Mesenchymal stem cell (in vitro differentiated cells and primary cell): ENCODE data around the gene LIN54.

Experiments used
- DNase-seq: peaks from one replicate; pipeline ENCODE4 v3.0.0-alpha.2; 2013
- H2AFZ ChIP-seq: one replicate; pipeline ENCODE4 v1.6.1; 2013; ENCODE audit warnings: low read depth, mild to moderate bottlenecking, control low read depth, inconsistent platforms, low read length, moderate library complexity
- H2AK5ac ChIP-seq: 2 replicates; pipeline ENCODE4 v1.6.1; 2013; ENCODE audit warnings: low read length, moderate library complexity, mild to moderate bottlenecking, inconsistent platforms; ENCODE audit not compliant: severe bottlenecking
- H2BK120ac ChIP-seq: one replicate; pipeline ENCODE4 v1.6.1; 2013; ENCODE audit warnings: low read depth, mild to moderate bottlenecking, inconsistent platforms, low read length, moderate library complexity
- H2BK12ac ChIP-seq, 2 experiments: one replicate each; pipeline ENCODE4 v1.6.1; 2013; ENCODE audit warnings: inconsistent platforms in 2 of 2, low read length in 2 of 2, mild to moderate bottlenecking in 2 of 2, moderate library complexity in 2 of 2, control low read depth in 1 of 2
- H2BK15ac ChIP-seq: one replicate; pipeline ENCODE4 v1.6.1; 2013; ENCODE audit warnings: mild to moderate bottlenecking, low read depth, inconsistent platforms; ENCODE audit not compliant: poor library complexity, severe bottlenecking
- H2BK5ac ChIP-seq: 2 replicates; pipeline ENCODE4 v1.6.1; 2013; ENCODE audit warnings: low read depth, mild to moderate bottlenecking, low read length, control low read depth, inconsistent platforms; ENCODE audit not compliant: poor library complexity, severe bottlenecking
- H3K14ac ChIP-seq, 2 experiments: one replicate each; pipeline ENCODE4 v1.6.1; 2013; ENCODE audit warnings: inconsistent platforms in 2 of 2, low read length in 2 of 2, control low read depth in 1 of 2, mild to moderate bottlenecking in 1 of 2, moderate library complexity in 1 of 2
- H3K18ac ChIP-seq, 2 experiments: one replicate each; pipeline ENCODE4 v1.6.1; 2013; ENCODE audit warnings: inconsistent platforms in 2 of 2, low read length in 2 of 2, control low read depth in 1 of 2, low read depth in 1 of 2, mild to moderate bottlenecking in 1 of 2
- H3K23ac ChIP-seq, 2 experiments: one replicate each; pipeline ENCODE4 v1.6.1; 2013; ENCODE audit warnings: inconsistent platforms in 2 of 2, low read length in 2 of 2, mild to moderate bottlenecking in 2 of 2, moderate library complexity in 2 of 2, control low read depth in 1 of 2
- H3K27ac ChIP-seq: 2 replicates; pipeline ENCODE4 v1.5.1; 2013; ENCODE audit warnings: mild to moderate bottlenecking, moderate library complexity, low read length, control low read depth, inconsistent platforms; ENCODE audit not compliant: poor library complexity, severe bottlenecking
- H3K27me3 ChIP-seq, 2 experiments: 2 replicates each; pipeline versions ENCODE4 v1.6.1 to v1.7.0; 2013; ENCODE audit warnings: low read length in 2 of 2, mild to moderate bottlenecking in 2 of 2, moderate library complexity in 2 of 2, control low read depth in 1 of 2, inconsistent platforms in 1 of 2; ENCODE audit not compliant: control insufficient read depth in 1 of 2, insufficient read depth in 1 of 2
- H3K36me3 ChIP-seq, 2 experiments: 2 replicates each; pipeline versions ENCODE4 v1.6.1 to v1.7.0; 2013; ENCODE audit warnings: low read length in 2 of 2, control low read depth in 1 of 2, inconsistent platforms in 1 of 2, low read depth in 1 of 2, mild to moderate bottlenecking in 1 of 2; ENCODE audit not compliant: insufficient read depth in 2 of 2, control insufficient read depth in 1 of 2
- H3K4ac ChIP-seq, 2 experiments: one replicate each; pipeline ENCODE4 v1.6.1; 2013; ENCODE audit warnings: inconsistent platforms in 2 of 2, low read length in 2 of 2, mild to moderate bottlenecking in 2 of 2, moderate library complexity in 2 of 2, control low read depth in 1 of 2, low read depth in 1 of 2
- H3K4me1 ChIP-seq: 2 replicates; pipeline ENCODE4 v1.6.1; 2013; ENCODE audit warnings: low read depth, low read length, control low read depth; ENCODE audit not compliant: control insufficient read depth, insufficient read depth
- H3K4me2 ChIP-seq: 2 replicates; pipeline ENCODE4 v1.6.1; 2013; ENCODE audit warnings: low read length, mild to moderate bottlenecking, inconsistent platforms; ENCODE audit not compliant: poor library complexity, severe bottlenecking
- H3K4me3 ChIP-seq, 2 experiments: 2 replicates each; pipeline versions ENCODE4 v1.5.1 to v1.7.0; 2013; ENCODE audit warnings: low read length in 2 of 2, mild to moderate bottlenecking in 2 of 2, control low read depth in 1 of 2, low read depth in 1 of 2; ENCODE audit not compliant: insufficient read depth in 1 of 2
- H3K79me1 ChIP-seq: replicated peaks from 2 replicates; pipeline ENCODE4 v1.6.1; 2013; ENCODE audit warnings: mild to moderate bottlenecking, control low read depth, low read length, inconsistent platforms; ENCODE audit not compliant: poor library complexity, severe bottlenecking
- H3K9ac ChIP-seq: 2 replicates; pipeline ENCODE4 v1.7.0; 2013; ENCODE audit warnings: mild to moderate bottlenecking, low read length, moderate library complexity
- H3K9me3 ChIP-seq: 2 replicates; pipeline ENCODE4 v1.7.0; 2013; ENCODE audit warnings: mild to moderate bottlenecking, low read length; ENCODE audit not compliant: control insufficient read depth
- H4K8ac ChIP-seq: one replicate; pipeline ENCODE4 v1.6.1; 2013; ENCODE audit warnings: inconsistent platforms, mild to moderate bottlenecking, low read length, moderate library complexity
- H4K91ac ChIP-seq: one replicate; pipeline ENCODE4 v1.6.1; 2013; ENCODE audit warnings: mild to moderate bottlenecking, low read length, inconsistent platforms
- WGBS: methylation state at CpG from one replicate; pipeline ENCODE4 v1.1.7; 2013; ENCODE audit warnings: mixed read lengths; 5-methylcytosine and 5-hydroxymethylcytosine counted together

Gene LIN54

DNA sequence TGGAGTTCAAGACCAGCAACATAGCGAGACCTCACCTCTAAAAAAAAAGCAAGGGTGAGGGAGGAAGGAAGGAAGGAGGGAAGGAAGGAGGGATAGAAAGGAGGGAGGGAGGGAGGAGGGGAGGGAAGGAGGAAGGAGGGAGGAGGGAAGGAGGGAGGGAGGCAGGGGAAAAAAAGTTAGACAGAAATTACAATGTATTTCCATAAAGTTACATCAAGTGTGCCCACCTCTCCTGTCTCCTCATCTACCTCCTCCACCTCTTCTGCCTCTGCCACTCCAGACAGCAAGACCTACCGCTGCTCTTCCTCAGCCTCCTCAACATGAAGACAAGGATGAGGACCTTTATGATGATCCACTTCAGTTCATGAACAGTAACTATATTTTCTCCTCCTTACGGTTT is 8.3 kb downstream of the LIN54 start:
- Histone ChIP-seq H3K14ac (no peak overlapping the region), H3K4me1 (peaks cover 3% of the 10 kb centered on the region), H3K4me2 (no peak overlapping the region), H2BK12ac (no peak overlapping the region), H3K27ac (no peak overlapping the region), H3K79me1 (peaks cover 30% of the 10 kb centered on the region), H3K4me3 (no peak overlapping the region), H3K36me3 (no peaks in the 10 kb centered on the region), H3K27me3 (no peaks in the 10 kb centered on the region), H2AFZ (no peak overlapping the region), H3K9ac (no peak overlapping the region), H3K9me3 (no peaks in the 10 kb centered on the region), H4K8ac (no peak overlapping the region), H4K91ac (no peak overlapping the region), H3K18ac (no peak overlapping the region), H2BK15ac (no peak overlapping the region), H2BK120ac (no peak overlapping the region), H2BK5ac (no peak overlapping the region), H2AK5ac (no peak overlapping the region), H3K23ac (no peak overlapping the region), H3K4ac (no peak overlapping the region)
- 100% methylated on average over 2 of the region's 3 CpGs for WGBS
- DNase-seq = no peak

DNA sequence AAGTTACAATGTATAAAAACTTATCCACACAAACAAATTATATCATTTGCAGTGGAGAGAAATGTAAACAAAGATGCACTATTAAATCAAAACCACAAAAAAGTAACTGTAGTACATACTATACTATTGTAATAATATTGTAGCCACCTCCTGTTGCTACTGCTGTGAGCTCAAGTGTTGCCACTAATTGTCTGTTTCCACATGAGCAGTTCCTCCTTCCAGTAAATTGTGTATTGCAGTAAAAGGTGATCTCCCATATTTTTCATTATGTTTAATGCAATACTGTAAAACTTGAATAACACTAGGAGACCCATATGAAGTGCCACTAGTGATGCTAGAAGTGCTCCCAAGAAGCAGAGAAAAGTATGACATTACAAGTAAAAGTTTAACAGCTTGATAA is 11.7 kb downstream of the LIN54 start:
- Histone ChIP-seq H3K9me3 (no peaks in the 10 kb centered on the region), H2AK5ac (no peak overlapping the region), H3K27ac (no peak overlapping the region), H2BK12ac (no peak overlapping the region), H3K4me1 (peaks cover 3% of the 10 kb centered on the region), H2BK120ac (no peak overlapping the region), H3K4me3 (no peak overlapping the region), H2BK5ac (no peak overlapping the region), H2AFZ (no peak overlapping the region), H3K27me3 (no peaks in the 10 kb centered on the region), H3K9ac (no peak overlapping the region), H2BK15ac (no peak overlapping the region), H3K36me3 (no peaks in the 10 kb centered on the region), H3K18ac (no peak overlapping the region), H4K91ac (no peak overlapping the region), H3K4me2 (no peak overlapping the region), H3K79me1 (peaks cover 31% of the 10 kb centered on the region), H3K23ac (no peak overlapping the region), H3K14ac (no peak overlapping the region), H3K4ac (no peak overlapping the region), H4K8ac (no peak overlapping the region)
- DNase-seq = no peak

DNA sequence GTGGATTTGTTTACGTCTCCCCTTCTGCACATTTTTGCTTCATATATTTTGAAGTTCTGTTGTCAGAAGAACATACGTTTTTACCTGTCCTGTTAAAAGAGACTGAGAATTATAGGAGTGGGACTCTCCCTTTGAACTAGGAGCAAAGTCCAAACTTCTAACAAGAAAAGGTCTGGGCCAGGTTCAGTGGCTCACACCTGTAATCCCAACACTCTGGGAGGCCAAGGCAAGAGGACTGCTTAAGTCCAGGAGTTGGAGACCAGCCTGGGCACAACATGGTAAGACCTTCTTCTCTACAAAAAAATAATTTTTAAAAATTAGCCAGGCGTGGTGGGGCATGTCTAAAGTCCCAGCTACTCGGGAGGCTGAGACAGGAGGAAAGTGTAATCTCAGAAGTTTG is 15.8 kb downstream of the LIN54 start:
- H2BK12ac ChIP-seq = no peak overlapping the region
- no peak for DNase-seq
- H3K9ac ChIP-seq = no peak overlapping the region
- H3K36me3 ChIP-seq = peaks cover 0 to 3% of the 10 kb centered on the region in 2 experiments
- no peak overlapping the region for H3K18ac ChIP-seq
- H4K91ac ChIP-seq = no peak overlapping the region
- no peak overlapping the region for H3K14ac ChIP-seq
- no peak overlapping the region for H3K4ac ChIP-seq
- H3K4me3 ChIP-seq = no peak overlapping the region
- no peak overlapping the region for H3K23ac ChIP-seq
- peaks cover 24% of the 10 kb centered on the region for H3K79me1 ChIP-seq
- H3K4me2 ChIP-seq = no peak overlapping the region
- no peak overlapping the region for H2BK5ac ChIP-seq
- no peak overlapping the region for H2AK5ac ChIP-seq
- WGBS = 64% methylated on average over 3 of the region's 4 CpGs
- no peak overlapping the region for H4K8ac ChIP-seq
- H3K27me3 ChIP-seq = no peaks in the 10 kb centered on the region
- H3K27ac ChIP-seq = no peak overlapping the region
- no peak overlapping the region for H2BK15ac ChIP-seq
- H3K4me1 ChIP-seq = peaks cover 6% of the 10 kb centered on the region
- no peak overlapping the region for H2AFZ ChIP-seq
- H3K9me3 ChIP-seq = no peaks in the 10 kb centered on the region
- no peak overlapping the region for H2BK120ac ChIP-seq

- H3K79me1 ChIP-seq = peaks cover 19% of the 10 kb centered on the region
- peak overlapping the region; percentile 20 for H3K27ac ChIP-seq
- peak overlapping the region in 1 of 2 experiments; percentile 55 for H2BK12ac ChIP-seq
- peak overlapping the region in 1 of 2 experiments; percentile 45 for H3K4me3 ChIP-seq
- H2AK5ac ChIP-seq = peak overlapping the region; percentile 75
- WGBS = 100% methylated on average over 2 of the region's 2 CpGs
- DNase-seq = peak; percentile 56
- H3K9me3 ChIP-seq = no peaks in the 10 kb centered on the region
- no peak overlapping the region for H4K91ac ChIP-seq
- H3K9ac ChIP-seq = peak overlapping the region; percentile 52
- peak overlapping the region; percentile 38 to 57 for H3K18ac ChIP-seq
- H3K4me1 ChIP-seq = peaks cover 5% of the 10 kb centered on the region
- no peak overlapping the region for H2BK5ac ChIP-seq
- peaks cover 0 to 3% of the 10 kb centered on the region in 2 experiments for H3K36me3 ChIP-seq
- no peak overlapping the region for H2BK120ac ChIP-seq
- no peaks in the 10 kb centered on the region for H3K27me3 ChIP-seq
- H3K14ac ChIP-seq = peak overlapping the region in 1 of 2 experiments; percentile 75
- H4K8ac ChIP-seq = peak overlapping the region; percentile 81
- peak overlapping the region; percentile 2 to 13 for H3K4ac ChIP-seq
- H2BK15ac ChIP-seq = no peak overlapping the region
- H3K23ac ChIP-seq = no peak overlapping the region
- H2AFZ ChIP-seq = no peak overlapping the region
- H3K4me2 ChIP-seq = peak overlapping the region; percentile 42
Observed at GRCh38 chr4:82989575-82990429, 20.8 kb downstream of the LIN54 start.
